Ovary (tissue), 10 donors: Measurements from ENCODE around the gene OR6T1. TPM values are rescaled to one million over a fixed set of nuclear protein-coding genes. Genes with fewer than 3 reads are reported as not detected.

ENCODE experiments used
- DNase-seq, 5 donors: peaks; one replicate each; pipeline ENCODE4 v3.0.0-alpha.2; 2019 to 2020
- H3K27ac ChIP-seq, 2 donors: fragments of 200-600 bp; one replicate each; pipeline versions ENCODE4 v1.5.1 to v1.8.0; 2019 to 2022
- H3K27me3 ChIP-seq: fragments of 200-600 bp; one replicate; pipeline ENCODE4 v1.8.0; 2022
- H3K36me3 ChIP-seq: fragments of 200-600 bp; sonication (generic); one replicate; pipeline ENCODE4 v1.5.1; 2019
- H3K4me1 ChIP-seq: one replicate; pipeline ENCODE4 v1.8.1; 2013; ENCODE audit warnings: mild to moderate bottlenecking, moderate library complexity; ENCODE audit not compliant: insufficient read depth
- H3K4me3 ChIP-seq: fragments of 200-600 bp; sonication (generic); one replicate; pipeline ENCODE4 v1.5.1; 2017
- H3K9me3 ChIP-seq, 2 donors: fragments of 200-600 bp in 1 of 2; sonication (generic) in 1 of 2; one replicate each; pipeline versions ENCODE4 v1.5.1 to v1.8.1; 2013 to 2019; ENCODE audit warnings: mild to moderate bottlenecking in 1 of 2, moderate library complexity in 1 of 2
- EP300 ChIP-seq: sonication (generic); formaldehyde crosslinking; IDR thresholded peaks from one replicate; pipeline ENCODE4 v1.6.1; 2017; ENCODE audit warnings: antibody characterized with exemption
- POLR2A ChIP-seq: fragments of 450-650 bp; IDR thresholded peaks from one replicate; pipeline ENCODE4 v1.6.1; 2017; ENCODE audit warnings: antibody characterized with exemption, mild to moderate bottlenecking, moderate library complexity
- whole genome bisulfite sequencing, 3 donors: extraction: QIAGEN DNeasy Blood & Tissue Kit in 1 of 3; methylation state at CpG; one replicate each; pipeline versions ENCODE4 v1.1.5 to v1.1.7; 2013 to 2017; 5-methylcytosine and 5-hydroxymethylcytosine counted together
- intact Hi-C, 4 donors: fragments of 100-400 bp; cut with DNase I; formaldehyde crosslinking; loops; one replicate each; pipeline versions ENCODE4 v1.11.0 to v1.15.1; 2022 to 2023
- long read RNA-seq, 3 donors: library from polyadenylated mRNA in 2 of 3; unstranded in 2 of 3; transcript quantifications; one replicate each; pipeline ENCODE4 v2.0.0 and lab custom pipeline, GENCODE V29; 2021 to 2026
- polyA plus RNA-seq, 2 donors: library from polyadenylated mRNA; stranded (reverse); fragments of 200-250 nt in 1 of 2; fragments of 350-450 nt in 1 of 2; fragmentation: Illumina TruSeq in 1 of 2; extraction: RNeasy Lipid Tissue Mini Kit (QIAGEN cat#74804) in 1 of 2; gene quantifications; one replicate each; pipeline ENCODE4 v1.2.3, GENCODE V29; 2013 to 2014
- total RNA-seq, 7 donors: library from RNA; depleted of rRNA in 2 of 7; stranded (reverse); fragments of >200 nt in 2 of 7; fragmentation: NEBNext Ultra II Directional in 3 of 7; extraction: Animal tissue kit (Norgen Biotek cat#: 25700) in 3 of 7; gene quantifications; one replicate each; pipeline versions ENCODE4 v1.1.0 to v1.2.4, GENCODE V29; 2016 to 2023
- TF ChIP-seq, protein P1 (sequence below), 3 donors: fragments of 450-650 bp in 2 of 3; fragments of 200-600 bp in 1 of 3; IDR thresholded peaks; one replicate each; pipeline versions ENCODE4 v1.5.1 to v1.8.0; 2016 to 2022; ENCODE audit warnings: antibody characterized with exemption in 3 of 3, mild to moderate bottlenecking in 1 of 3
- donor health status: DM: no; HTN: no; CAD: no; lungs with moderate emphysema.
- donor health status: DM: no; HTN: no; CAD: no.
- donor health status: Bipolar disorder and iron deficiency.
- donor health status: DM: yes; HTN: yes; CAD: no.
- donor health status: DM: no; HTN: no; CAD: no.
- donor health status: DM: yes; HTN: yes; CAD: no.

Gene OR6T1
- total RNA-seq (not detected), polyA plus RNA-seq (not detected)
- long read RNA-seq, donor 1, result 0 reads
- long read RNA-seq, donor 2, result 0 reads
- long read RNA-seq, donor 3, result 0 reads

- Histone ChIP-seq H3K4me3 (no peak within 1 kb of the TSS), H3K27me3 (no peaks in the 10 kb centered on the region), H3K4me1 (no peaks in the 10 kb centered on the region), H3K36me3 (no peaks in the 10 kb centered on the region), H3K9me3 (no peaks in the 10 kb centered on the region), H3K27ac (no peak within 1 kb of the TSS)
- TF ChIP-seq EP300 (no peak), POLR2A (no peak)
- TF ChIP-seq, protein P1, sequence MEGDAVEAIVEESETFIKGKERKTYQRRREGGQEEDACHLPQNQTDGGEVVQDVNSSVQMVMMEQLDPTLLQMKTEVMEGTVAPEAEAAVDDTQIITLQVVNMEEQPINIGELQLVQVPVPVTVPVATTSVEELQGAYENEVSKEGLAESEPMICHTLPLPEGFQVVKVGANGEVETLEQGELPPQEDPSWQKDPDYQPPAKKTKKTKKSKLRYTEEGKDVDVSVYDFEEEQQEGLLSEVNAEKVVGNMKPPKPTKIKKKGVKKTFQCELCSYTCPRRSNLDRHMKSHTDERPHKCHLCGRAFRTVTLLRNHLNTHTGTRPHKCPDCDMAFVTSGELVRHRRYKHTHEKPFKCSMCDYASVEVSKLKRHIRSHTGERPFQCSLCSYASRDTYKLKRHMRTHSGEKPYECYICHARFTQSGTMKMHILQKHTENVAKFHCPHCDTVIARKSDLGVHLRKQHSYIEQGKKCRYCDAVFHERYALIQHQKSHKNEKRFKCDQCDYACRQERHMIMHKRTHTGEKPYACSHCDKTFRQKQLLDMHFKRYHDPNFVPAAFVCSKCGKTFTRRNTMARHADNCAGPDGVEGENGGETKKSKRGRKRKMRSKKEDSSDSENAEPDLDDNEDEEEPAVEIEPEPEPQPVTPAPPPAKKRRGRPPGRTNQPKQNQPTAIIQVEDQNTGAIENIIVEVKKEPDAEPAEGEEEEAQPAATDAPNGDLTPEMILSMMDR (IDR thresholded peaks at IDR 0.05), result no peak
- intact Hi-C loops, result no loop called here
- DNase-seq, result no peak
- WGBS, 3 donors, result 83 to 93% (median 84%) methylated on average over 3 of the region's 3 CpGs
Measured at GRCh38 chr11:123943738-123944137, at the start of gene OR6T1. Gene OR6T1, minus strand, starts transcription at chr11:123943838. Its CDS starts 0 bp downstream, at chr11:123943838.

DNA sequence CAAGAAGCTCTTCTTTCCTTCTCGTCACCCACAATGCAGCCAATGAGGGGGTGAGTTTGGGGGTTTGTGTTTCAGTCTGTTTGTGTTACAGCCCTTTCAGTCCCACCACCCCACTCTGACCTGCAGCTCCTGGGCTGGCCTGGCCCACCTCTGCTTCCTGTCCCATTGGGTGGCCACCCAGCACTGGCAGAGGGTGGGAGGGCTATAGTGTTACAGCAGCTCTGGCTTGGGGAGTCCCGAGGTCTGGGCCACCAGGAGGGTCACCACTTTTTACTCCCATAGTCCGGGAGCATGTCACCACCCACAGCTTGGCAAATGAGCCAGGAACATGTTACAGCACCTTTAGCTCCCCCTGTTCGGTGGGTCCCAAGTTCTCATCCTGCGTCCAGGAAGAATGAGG is 35.7 kb upstream of the OR6T1 start:
- intact Hi-C loops, result no loop called here
- H3K4me3 ChIP-seq, result no peak overlapping the region
- DNase-seq, result no peak
- no peaks in the 10 kb centered on the region for H3K4me1 ChIP-seq
- TF ChIP-seq, protein P1 (IDR thresholded peaks at IDR 0.05), result no peak
- TF ChIP-seq POLR2A (no peak), EP300 (no peak)
- no peak overlapping the region for H3K27ac ChIP-seq
- H3K27me3 ChIP-seq, result no peaks in the 10 kb centered on the region
- H3K36me3 ChIP-seq, result no peaks in the 10 kb centered on the region
- 79 to 85% (median 82%) methylated on average over 5 of the region's 5 CpGs for WGBS, 3 donors
- H3K9me3 ChIP-seq, result no peaks in the 10 kb centered on the region

- H3K4me1 ChIP-seq, result no peaks in the 10 kb centered on the region
- H3K27ac ChIP-seq, result no peak within 1 kb of the TSS
- no peak within 1 kb of the TSS for H3K4me3 ChIP-seq
- intact Hi-C loops, result no loop called here
- H3K36me3 ChIP-seq, result no peaks in the 10 kb centered on the region
- TF ChIP-seq POLR2A (no peak), EP300 (no peak)
- TF ChIP-seq, protein P1 (IDR thresholded peaks at IDR 0.05), result no peak
- H3K27me3 ChIP-seq, result no peaks in the 10 kb centered on the region
- no peak for DNase-seq
- no peaks in the 10 kb centered on the region for H3K9me3 ChIP-seq
Measured at GRCh38 chr11:123977731-123978347, 34.2 kb upstream of the OR6T1 start, which contains the start of gene OR10S1. Gene OR10S1, minus strand, starts transcription at chr11:123977781. Its CDS starts 117 bp downstream, at chr11:123977664.

DNA sequence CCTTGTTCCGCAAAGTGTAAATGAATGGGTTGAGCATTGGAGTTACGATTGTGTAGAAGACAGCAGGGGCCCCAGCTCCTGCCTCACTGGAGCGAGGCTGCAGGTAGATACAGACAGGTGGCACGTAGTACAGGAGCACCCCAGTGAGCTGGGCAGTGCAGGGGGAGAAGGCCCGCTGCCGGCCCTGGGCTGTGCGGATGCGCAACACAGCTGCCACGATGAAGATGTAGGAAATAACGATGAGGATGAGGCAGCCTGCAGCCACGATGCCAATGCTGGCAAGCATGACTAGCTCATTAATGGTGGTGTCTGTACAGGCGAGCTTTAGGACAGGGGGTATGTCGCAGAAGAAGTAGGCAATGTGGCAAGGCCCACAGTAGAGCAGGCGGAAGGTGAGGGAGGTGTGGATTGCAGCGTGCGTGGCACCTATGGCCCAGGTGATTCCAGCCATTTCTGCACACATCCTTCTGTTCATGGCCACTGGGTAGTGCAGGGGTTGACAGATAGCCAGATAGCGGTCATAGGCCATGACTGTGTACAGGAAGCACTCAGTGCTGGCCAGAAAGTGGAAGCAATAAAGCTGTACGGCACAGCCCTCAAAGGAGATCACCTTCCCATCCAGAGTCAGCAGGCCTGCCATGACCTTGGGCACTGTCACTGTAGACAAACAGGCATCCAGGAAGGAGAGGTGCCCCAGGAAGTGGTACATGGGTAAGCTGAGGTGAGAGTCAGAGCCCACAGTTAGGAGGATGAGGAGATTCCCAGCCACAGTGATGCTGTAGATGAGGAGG is 33.3 kb upstream of the OR6T1 start:
- Histone ChIP-seq H3K4me1 (no peaks in the 10 kb centered on the region), H3K36me3 (no peaks in the 10 kb centered on the region), H3K4me3 (no peak overlapping the region), H3K9me3 (no peaks in the 10 kb centered on the region), H3K27me3 (no peaks in the 10 kb centered on the region), H3K27ac (no peak overlapping the region)
- intact Hi-C loops, result no loop called here
- 86 to 92% (median 90%) methylated on average over 18 of the region's 18 CpGs for WGBS, 3 donors
- no peak for DNase-seq
- TF ChIP-seq EP300, result no peak
- no peak for TF ChIP-seq POLR2A
- TF ChIP-seq, protein P1 (IDR thresholded peaks at IDR 0.05), result no peak
